T-helper 1 cell treated with Interleukin-12 subunit alpha and Interleukin-12 subunit beta and Interleukin-4 antibody, amounts not matched to agents 30 ng/mL and 1 ng/mL, for 36 hours (primary cell): Measurements from ENCODE around the gene GABPA. TPM values are rescaled to one million over a fixed set of nuclear protein-coding genes. Genes with fewer than 3 reads are reported as not detected.
"Not testable (repeated sequence)": the region's sequence is repeated elsewhere in the genome, so short reads cannot be mapped to it uniquely, and the experiment has no call there.

ENCODE experiments used
- intact Hi-C: fragments of 100-400 bp; cut with micrococcal nuclease; formaldehyde crosslinking; loops from one replicate; pipeline ENCODE4 v1.15.1; 2024
- total RNA-seq: library from RNA; stranded (reverse); gene quantifications from 2 replicates; pipeline ENCODE4 v1.2.3, GENCODE V29; 2022

The GABPA gene
- total RNA-seq, 1 donor from 2014 or later = 33.5 TPM

DNA sequence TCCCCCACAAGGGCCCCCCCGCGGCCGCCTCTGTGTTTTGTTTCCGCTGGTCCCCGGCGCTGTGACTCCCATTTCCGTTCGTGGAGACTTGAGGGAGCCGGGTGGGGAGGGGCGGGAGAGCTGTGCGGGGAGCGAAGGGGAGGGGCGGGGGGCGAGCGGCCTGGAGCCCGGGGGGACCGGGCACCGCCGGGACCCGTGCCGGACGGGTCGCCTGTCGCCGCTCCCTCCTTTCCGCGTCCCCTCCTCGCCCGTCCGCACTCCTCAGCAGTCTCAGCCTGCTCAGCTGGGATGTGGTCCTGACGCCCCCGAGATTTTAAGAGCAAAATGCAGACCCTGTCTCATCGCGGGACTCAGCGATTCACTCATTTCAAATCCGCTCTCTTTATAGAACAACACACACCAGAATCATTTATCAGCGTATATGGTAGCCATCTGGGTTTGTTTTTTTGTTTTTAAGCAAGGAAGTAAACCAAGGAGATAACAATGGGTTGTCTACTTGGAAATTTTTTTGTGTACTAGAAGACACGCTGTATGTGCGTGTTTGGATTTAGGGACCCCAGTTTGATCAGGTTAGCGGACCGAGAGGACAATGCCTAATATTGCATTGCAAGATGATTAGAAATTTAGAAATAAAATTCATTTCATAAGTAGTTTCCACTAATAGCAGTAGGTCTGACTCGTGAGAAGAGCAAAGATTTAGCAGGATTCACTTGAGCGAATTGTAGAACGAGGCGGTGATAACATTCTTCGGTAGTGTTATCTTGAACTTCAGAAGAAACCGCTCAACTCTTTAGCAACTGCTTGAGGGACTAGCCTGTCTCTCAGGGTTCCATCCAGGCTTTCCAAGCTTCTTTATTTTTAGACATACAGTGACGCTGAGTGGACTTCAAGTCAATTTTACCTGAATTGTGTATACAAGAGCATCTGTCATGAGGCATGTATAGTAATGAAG is 1.1 kb downstream of the GABPA start:
- intact Hi-C loops = loop anchor here (1.0 to 10.0 kb wide), 6 partner anchors 15 to 1311 kb away; partner anchors contain the start of gene JAM2

GRCh38 chr21:25737421-25737820 is 2.6 kb downstream of the GABPA start:
- intact Hi-C loops = loop anchor here (2.0 to 10.0 kb wide), 2 partner anchors 13 to 1313 kb away; no protein-coding TSS in a partner anchor

DNA sequence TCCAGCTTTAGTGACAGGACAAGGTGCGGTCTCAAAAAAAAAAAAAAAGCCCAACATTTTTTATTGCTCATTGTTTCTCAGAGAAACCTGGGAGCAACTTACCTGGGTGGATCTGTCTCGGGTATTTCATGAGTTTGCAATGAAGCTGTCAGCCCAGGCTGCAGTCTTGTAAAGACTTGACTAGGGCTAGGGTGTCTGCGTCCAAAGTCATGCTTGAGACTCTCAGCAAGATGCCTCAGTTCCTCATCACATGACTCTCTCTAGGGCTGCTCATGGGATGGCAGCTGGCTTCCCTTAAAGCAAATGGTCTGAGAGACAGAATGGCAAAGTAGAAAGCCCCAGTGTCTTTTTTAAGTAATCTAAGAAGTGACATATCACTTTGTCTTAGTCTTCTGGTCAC is 8.1 kb downstream of the GABPA start:
- intact Hi-C loops = no loop called here

DNA sequence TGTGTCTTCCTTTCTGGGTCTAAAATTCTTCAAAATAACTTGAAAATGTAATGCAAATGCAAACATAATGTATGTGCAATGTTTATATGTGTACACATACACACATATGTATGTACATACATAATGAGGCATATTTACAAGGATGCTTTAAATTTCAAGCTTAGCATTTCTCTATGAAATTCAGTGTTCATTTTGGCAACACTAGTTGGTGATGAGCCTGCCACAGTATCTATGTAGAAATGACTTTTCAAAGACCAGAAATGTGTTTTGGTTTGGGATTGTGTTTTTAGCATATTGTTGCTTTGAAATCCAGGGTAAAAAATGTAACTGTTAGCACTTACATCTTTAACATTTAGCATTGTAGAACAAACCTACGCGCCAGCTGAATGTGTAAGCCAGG is 10.1 kb downstream of the GABPA start:
- intact Hi-C loops = no loop called here

DNA sequence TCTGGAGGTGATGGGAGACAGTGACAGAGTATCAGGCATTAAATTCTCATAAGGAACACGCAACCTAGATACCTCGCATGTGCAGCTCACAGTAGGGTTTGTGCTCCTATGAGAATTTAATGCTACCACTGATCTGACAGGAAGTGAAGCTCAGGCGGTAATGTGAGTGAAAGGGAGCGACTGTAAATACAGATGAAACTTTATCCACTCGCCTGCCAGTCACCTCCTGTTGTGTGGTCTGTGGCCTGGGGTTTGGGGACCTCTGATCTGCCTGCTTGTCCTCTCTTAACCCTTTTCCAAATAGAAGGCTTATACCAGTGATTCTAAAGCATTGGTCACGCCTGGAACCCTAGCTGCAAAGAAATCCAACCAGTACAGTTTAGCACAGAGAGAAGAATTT is 15.3 kb downstream of the GABPA start:
- intact Hi-C loops = loop anchor here (2.0 kb wide), 1 partner anchor 13 kb away; no protein-coding TSS in a partner anchor

- intact Hi-C loops = no loop called here
These were observed 17.6 kb downstream of the GABPA start for GRCh38 chr21:25752416-25752815.

DNA sequence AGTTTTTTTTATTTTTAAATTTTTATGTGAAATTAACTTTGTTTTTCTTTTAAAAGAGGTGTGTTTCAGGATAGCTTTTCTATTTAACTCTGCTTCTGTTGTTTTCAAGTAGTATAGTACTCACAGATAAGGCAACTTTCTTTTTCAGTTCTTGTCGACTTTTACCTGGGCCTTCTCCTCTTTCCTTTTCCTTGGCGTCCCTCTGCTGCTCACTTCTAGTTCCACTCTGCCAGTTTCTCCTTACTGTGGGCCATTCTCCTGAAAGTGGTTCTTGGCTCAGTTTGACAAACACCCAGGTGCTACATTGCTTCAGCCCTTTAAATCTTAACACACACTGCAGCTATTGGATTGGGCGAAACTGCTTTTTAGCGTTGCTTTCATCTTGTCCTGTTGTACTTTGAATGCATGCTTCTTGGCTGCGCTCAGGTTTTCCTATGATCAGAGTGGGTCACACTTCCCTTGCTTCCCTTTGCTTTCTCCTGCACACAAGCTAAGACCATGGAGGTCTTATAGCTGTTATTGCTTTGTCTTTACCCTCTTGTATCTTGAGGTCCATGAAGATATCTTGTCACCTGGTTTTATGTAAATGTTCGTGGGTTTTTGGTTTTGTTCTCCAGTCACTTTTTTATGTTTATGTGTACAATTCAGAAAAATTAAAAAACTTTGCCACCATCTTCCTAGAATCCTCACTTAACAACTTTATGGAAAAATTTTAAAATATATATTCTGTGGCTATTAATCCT is 21.6 kb downstream of the GABPA start:
- intact Hi-C loops = no loop called here

GRCh38 chr21:25757531-25757930 is 22.8 kb downstream of the GABPA start:
- intact Hi-C loops = no loop called here

- intact Hi-C loops = no loop called here
These were observed 24.8 kb downstream of the GABPA start for GRCh38 chr21:25759573-25759972.

DNA sequence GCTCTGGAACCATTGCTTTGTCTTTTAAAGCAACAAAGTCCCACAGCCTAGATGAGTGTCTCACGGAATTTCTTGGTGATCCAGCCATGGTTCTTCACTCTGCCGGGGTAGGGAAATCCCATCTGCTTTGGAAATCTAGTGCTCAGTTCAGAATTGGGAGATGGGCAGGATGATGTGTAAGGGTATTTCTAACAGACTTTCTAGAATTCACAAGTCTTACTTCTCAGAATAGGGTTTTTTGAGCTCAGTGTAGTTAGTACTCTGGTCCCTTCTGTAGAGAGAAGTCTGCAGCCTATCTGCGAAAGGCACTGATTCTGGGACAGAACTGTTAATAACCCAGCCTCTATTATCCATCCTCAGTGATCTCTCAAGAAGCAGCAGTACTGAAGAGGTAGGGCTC is 25.3 kb downstream of the GABPA start:
- intact Hi-C loops = no loop called here

- intact Hi-C loops = no loop called here
These were observed 25.9 kb downstream of the GABPA start for GRCh38 chr21:25760677-25761076.

GRCh38 chr21:25764065-25764464 is 29.3 kb downstream of the GABPA start:
- intact Hi-C loops = no loop called here

DNA sequence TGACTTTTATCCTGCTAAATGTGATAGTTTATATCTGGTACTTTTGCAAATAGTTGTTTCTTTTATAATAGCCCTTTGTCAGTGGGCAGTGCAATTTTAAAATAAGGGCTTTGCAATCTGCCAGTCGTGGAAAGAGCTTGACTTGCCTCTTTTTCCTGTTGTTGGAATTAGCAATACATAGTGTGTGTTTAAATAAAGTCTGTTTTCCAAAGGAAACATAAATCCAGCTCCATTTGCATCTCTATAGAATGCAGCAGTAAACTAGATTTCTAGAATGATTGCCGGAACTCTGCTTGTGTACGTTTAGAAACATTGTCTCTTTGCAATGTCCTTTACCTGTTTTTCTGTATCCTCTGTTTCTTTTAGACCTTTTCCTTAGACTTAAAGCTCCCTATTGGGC is 33.1 kb downstream of the GABPA start:
- intact Hi-C loops = no loop called here

DNA sequence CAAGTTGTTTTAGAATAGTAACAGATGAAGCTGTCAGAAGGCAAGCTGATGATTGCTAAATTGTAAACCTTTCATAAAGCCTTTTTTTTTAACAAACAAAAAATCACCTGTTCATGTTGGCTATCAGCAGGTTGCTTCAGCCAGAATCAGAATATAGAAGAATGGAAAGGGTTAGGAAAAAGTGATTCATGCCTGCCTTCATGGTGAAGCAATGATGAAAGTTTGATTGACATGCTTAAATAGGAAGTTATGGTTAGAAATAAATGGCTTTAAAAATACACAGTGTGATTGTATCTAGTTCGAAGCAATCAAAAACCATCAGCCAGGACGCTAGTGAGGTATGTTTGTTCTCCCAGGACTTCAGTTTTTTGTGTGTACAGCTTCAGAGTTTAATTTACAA is 37.9 kb downstream of the GABPA start:
- intact Hi-C loops = no loop called here

DNA sequence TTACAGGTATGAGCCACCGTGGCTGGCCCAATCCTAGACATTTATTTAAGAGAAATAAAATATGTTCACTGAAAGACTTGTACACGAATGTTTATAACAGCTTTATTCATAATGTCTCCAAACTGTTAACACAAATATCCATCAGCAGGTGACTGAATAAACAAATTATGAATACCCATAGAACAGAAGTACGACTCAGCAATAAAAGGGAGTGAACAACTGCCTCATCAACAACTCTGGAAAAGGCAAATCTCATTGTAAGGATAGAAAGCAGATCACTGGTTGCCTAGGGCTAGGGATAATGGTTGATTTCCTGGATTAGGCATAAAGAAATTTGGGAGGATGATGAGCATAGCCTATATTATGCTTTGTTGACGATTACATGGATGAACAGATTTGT is 41.7 kb downstream of the GABPA start:
- intact Hi-C loops = no loop called here

- intact Hi-C loops = not testable (repeated sequence)
These were observed 43.5 kb downstream of the GABPA start for GRCh38 chr21:25778126-25778875.

GRCh38 chr21:25788677-25789076 is 53.9 kb downstream of the GABPA start:
- intact Hi-C loops = no loop called here

DNA sequence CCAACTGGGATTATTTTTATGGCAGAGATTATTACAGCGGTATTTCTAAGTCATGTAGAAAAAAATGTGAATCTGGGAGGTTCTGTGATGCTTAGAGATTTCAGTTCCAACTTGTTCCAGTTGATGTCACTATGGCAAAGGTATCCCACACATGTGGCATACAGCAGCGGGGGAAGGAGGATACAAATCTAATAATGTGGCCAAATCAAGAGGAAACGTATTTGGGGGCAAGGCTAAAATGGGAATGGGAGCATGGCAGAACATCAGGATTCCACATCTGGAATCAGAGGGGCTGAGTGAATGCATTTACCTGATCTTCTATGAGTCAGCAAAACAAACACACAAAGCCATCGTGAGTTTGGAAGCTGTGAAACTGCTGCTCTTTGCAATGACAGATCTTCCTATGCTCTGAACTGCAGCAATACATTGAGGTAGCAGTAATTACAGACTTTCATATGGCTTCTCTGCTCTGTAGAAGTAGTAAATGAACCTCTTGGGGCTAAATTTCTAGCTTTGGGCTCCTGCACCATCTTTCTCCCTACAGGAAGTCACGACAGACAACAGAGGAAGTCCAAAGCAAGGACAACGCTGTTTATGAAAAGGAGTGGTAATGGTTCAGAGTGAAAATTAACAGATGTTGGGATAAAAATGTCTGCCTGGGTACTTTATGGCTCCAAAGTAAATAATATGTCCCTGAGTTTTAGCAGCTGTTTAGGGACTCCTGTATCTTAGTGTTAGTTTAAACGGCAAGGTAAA is 55.5 kb downstream of the GABPA start:
- intact Hi-C loops = loop anchor here (1.0 kb wide), 2 partner anchors 11 to 72 kb away; no protein-coding TSS in a partner anchor

DNA sequence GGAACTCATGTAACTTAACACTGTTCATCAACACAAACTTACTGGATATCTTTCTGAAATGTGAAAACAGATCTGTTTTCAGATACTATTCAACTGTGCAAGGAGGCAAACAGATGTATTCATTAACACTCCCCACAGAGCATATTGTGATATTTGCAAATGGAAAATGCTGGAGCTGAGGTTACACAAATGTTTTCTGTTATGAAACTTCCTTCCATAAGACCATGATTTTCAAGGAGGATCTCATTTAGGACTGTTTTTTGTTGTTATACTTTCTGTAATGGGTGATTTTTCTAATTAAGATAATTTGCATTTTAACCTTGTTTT is 56.1 kb downstream of the GABPA start:
- intact Hi-C loops = loop anchor here (1.0 kb wide), 2 partner anchors 10 to 71 kb away; no protein-coding TSS in a partner anchor

DNA sequence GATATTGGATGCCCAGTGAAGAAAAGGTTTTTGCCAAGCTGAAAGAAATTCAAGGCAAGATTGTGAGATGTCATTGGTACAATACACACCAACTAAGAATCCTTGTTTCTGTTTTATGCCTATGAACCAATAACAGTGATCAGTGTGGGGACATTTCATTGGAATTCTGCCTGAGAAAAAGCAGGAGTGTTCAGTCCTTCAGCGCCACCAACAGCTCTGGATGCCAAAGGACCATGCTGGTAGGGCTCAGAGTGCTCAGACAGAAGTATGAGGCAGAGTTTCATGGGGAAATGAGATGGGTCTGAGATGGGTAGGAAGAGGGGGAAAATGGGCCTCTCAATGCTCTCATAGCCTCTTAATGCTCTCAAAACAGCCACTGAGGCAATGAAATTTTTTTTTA is 56.5 kb downstream of the GABPA start:
- intact Hi-C loops = no loop called here
